ENCODE data around the gene DNAJA4. TPM values are rescaled to one million over a fixed set of nuclear protein-coding genes. Genes with fewer than 3 reads are reported as not detected.

The DNAJA4 gene
- total RNA-seq, 2 donors from 2014 or later, result 32.1 to 43.7 TPM

GRCh38 chr15:78322724-78323521 lies 58.6 kb downstream of the DNAJA4 start:
- intact Hi-C loops (cut with DNase I), result no loop called here
- no peak for DNase-seq (ENCODE audit: low spot score)
- no peaks in the 10 kb centered on the region for H3K4me1 ChIP-seq (replicated peaks)
- no peaks in the 10 kb centered on the region for H3K27me3 ChIP-seq (replicated peaks; ENCODE audit: insufficient read depth)
- TF ChIP-seq POLR2A (IDR thresholded peaks at IDR 0.05) (no peak), CTCF (IDR thresholded peaks at IDR 0.05) (no peak), POLR2AphosphoS5 (IDR thresholded peaks at IDR 0.05) (no peak)
- H3K36me3 ChIP-seq, result no peaks in the 10 kb centered on the region
- no peaks in the 10 kb centered on the region for H3K9me3 ChIP-seq
- no peak overlapping the region for H3K27ac ChIP-seq
- no peak overlapping the region for H3K4me3 ChIP-seq
- 85% methylated on average over 18 of the region's 19 CpGs for WGBS

GRCh38 chr15:78323693-78324092 lies 59.3 kb downstream of the DNAJA4 start:
- intact Hi-C loops (cut with DNase I), result no loop called here
- TF ChIP-seq POLR2A (IDR thresholded peaks at IDR 0.05), result no peak
- Histone ChIP-seq H3K4me3 (no peak overlapping the region), H3K27me3 (replicated peaks; ENCODE audit: insufficient read depth) (no peaks in the 10 kb centered on the region), H3K27ac (no peak overlapping the region), H3K4me1 (replicated peaks) (no peaks in the 10 kb centered on the region), H3K9me3 (no peaks in the 10 kb centered on the region), H3K36me3 (no peaks in the 10 kb centered on the region)
- 76% methylated on average over 7 of the region's 7 CpGs for WGBS
- DNase-seq (ENCODE audit: low spot score), result no peak

GRCh38 chr15:78324144-78324543 lies 59.8 kb downstream of the DNAJA4 start:
- Histone ChIP-seq H3K9me3 (no peaks in the 10 kb centered on the region), H3K4me3 (no peak overlapping the region), H3K4me1 (replicated peaks) (no peaks in the 10 kb centered on the region), H3K27me3 (replicated peaks; ENCODE audit: insufficient read depth) (no peaks in the 10 kb centered on the region), H3K36me3 (no peaks in the 10 kb centered on the region), H3K27ac (no peak overlapping the region)
- 96% methylated on average over 5 of the region's 5 CpGs for WGBS
- TF ChIP-seq CTCF (IDR thresholded peaks at IDR 0.05), result no peak
- no peak for TF ChIP-seq POLR2A (IDR thresholded peaks at IDR 0.05)
- no peak for TF ChIP-seq POLR2AphosphoS5 (IDR thresholded peaks at IDR 0.05)
- DNase-seq (ENCODE audit: low spot score), result no peak
- intact Hi-C loops (cut with DNase I), result no loop called here

- no peaks in the 10 kb centered on the region for H3K4me1 ChIP-seq (replicated peaks)
- TF ChIP-seq POLR2AphosphoS5 (IDR thresholded peaks at IDR 0.05), result no peak
- no peak for TF ChIP-seq POLR2A (IDR thresholded peaks at IDR 0.05)
- TF ChIP-seq CTCF (IDR thresholded peaks at IDR 0.05), result no peak
- intact Hi-C loops (cut with DNase I), result no loop called here
- no peaks in the 10 kb centered on the region for H3K27me3 ChIP-seq (replicated peaks; ENCODE audit: insufficient read depth)
- no peaks in the 10 kb centered on the region for H3K9me3 ChIP-seq
- H3K36me3 ChIP-seq, result no peaks in the 10 kb centered on the region
- no peak for DNase-seq (ENCODE audit: low spot score)
- no peak overlapping the region for H3K27ac ChIP-seq
- no peak overlapping the region for H3K4me3 ChIP-seq
- WGBS, result 35% methylated on average over 7 of the region's 7 CpGs
Measured at GRCh38 chr15:78325092-78325843, 60.9 kb downstream of the DNAJA4 start.

GRCh38 chr15:78327466-78327865 lies 63.1 kb downstream of the DNAJA4 start:
- no peaks in the 10 kb centered on the region for H3K4me1 ChIP-seq (replicated peaks)
- H3K9me3 ChIP-seq, result no peaks in the 10 kb centered on the region
- H3K36me3 ChIP-seq, result no peaks in the 10 kb centered on the region
- no peak for DNase-seq (ENCODE audit: low spot score)
- H3K27ac ChIP-seq, result no peak overlapping the region
- whole genome bisulfite sequencing, result 82% methylated on average over 1 of the region's 1 CpG
- intact Hi-C loops (cut with DNase I), result no loop called here
- no peak for TF ChIP-seq POLR2AphosphoS5 (IDR thresholded peaks at IDR 0.05)
- no peak for TF ChIP-seq POLR2A (IDR thresholded peaks at IDR 0.05)
- no peak for TF ChIP-seq CTCF (IDR thresholded peaks at IDR 0.05)
- H3K4me3 ChIP-seq, result no peak overlapping the region
- no peaks in the 10 kb centered on the region for H3K27me3 ChIP-seq (replicated peaks; ENCODE audit: insufficient read depth)
